Measurements from ENCODE around the gene EFHC1. TPM values are rescaled to one million over a fixed set of nuclear protein-coding genes. Genes with fewer than 3 reads are reported as not detected.

Gene EFHC1
- total RNA-seq, 1 donor from 2014 or later = 25.6 TPM

DNA sequence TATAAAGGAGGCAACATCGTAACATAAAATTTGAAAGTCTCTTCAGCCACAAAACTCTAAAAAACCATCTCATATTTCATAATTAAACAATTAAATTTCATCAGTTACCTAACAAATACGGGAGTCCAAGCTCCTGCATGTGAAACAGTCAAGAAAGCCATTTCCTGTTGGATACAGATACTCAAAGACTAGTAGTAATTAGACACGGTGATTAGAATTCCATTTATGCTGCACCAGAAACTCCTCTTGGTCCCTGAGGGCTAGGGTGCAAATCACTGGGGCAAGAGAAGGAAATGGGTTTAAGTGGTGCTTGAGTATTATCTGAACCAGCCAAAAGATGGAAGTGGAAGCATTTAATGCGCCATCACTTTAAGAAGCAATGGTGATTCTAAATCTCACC lies 129.3 kb downstream of the EFHC1 start:
- Mint-ChIP-seq H3K36me3 (ENCODE audit: unreplicated experiment) (no peaks in the 10 kb centered on the region), H3K4me3 (ENCODE audit: unreplicated experiment) (no peak overlapping the region), H3K9me3 (ENCODE audit: unreplicated experiment) (peaks cover 10% of the 10 kb centered on the region), H3K27ac (ENCODE audit: unreplicated experiment) (peak overlapping the region; percentile 10), H3K4me1 (ENCODE audit: low read depth, unreplicated experiment) (peaks cover 56% of the 10 kb centered on the region), H3K27me3 (ENCODE audit: unreplicated experiment) (peaks cover 6% of the 10 kb centered on the region)
- TF ChIP-seq, protein P1, sequence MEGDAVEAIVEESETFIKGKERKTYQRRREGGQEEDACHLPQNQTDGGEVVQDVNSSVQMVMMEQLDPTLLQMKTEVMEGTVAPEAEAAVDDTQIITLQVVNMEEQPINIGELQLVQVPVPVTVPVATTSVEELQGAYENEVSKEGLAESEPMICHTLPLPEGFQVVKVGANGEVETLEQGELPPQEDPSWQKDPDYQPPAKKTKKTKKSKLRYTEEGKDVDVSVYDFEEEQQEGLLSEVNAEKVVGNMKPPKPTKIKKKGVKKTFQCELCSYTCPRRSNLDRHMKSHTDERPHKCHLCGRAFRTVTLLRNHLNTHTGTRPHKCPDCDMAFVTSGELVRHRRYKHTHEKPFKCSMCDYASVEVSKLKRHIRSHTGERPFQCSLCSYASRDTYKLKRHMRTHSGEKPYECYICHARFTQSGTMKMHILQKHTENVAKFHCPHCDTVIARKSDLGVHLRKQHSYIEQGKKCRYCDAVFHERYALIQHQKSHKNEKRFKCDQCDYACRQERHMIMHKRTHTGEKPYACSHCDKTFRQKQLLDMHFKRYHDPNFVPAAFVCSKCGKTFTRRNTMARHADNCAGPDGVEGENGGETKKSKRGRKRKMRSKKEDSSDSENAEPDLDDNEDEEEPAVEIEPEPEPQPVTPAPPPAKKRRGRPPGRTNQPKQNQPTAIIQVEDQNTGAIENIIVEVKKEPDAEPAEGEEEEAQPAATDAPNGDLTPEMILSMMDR (IDR thresholded peaks at IDR 0.05; ENCODE audit: partially characterized antibody, unreplicated experiment) = no peak
- DNase-seq = no peak

DNA sequence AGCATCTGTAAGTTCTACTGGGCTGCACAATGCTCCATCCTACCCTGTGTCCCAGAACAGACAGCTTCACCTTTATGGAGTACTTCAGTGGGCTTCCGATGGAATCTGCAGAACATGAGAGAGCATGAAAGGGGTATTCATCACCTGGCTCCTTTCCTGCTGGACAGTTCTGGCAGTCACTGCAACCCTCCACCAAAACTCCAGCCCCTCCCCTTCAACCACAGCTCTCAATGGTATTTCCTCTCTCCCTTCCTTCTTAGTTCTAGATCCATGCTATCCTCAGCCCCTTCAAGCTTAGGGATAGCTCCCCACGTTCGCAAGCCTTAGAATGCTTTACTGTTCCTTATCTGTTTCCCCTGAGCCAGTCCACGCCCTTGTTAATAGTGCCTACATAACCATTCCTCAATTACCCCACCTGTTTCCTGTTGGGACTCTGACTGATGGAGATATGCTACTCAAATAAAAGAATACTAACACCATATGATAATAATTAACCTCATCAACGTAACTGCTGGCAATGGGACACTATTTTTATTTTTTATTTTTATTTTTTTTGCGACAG lies 130.0 kb downstream of the EFHC1 start:
- Mint-ChIP-seq H3K4me3 (ENCODE audit: unreplicated experiment) (no peak overlapping the region), H3K27me3 (ENCODE audit: unreplicated experiment) (peaks cover 6% of the 10 kb centered on the region), H3K9me3 (ENCODE audit: unreplicated experiment) (peaks cover 10% of the 10 kb centered on the region), H3K4me1 (ENCODE audit: low read depth, unreplicated experiment) (peaks cover 55% of the 10 kb centered on the region), H3K36me3 (ENCODE audit: unreplicated experiment) (no peaks in the 10 kb centered on the region), H3K27ac (ENCODE audit: unreplicated experiment) (no peak overlapping the region)
- TF ChIP-seq, protein P1 (IDR thresholded peaks at IDR 0.05; ENCODE audit: partially characterized antibody, unreplicated experiment) = no peak
- no peak for DNase-seq

DNA sequence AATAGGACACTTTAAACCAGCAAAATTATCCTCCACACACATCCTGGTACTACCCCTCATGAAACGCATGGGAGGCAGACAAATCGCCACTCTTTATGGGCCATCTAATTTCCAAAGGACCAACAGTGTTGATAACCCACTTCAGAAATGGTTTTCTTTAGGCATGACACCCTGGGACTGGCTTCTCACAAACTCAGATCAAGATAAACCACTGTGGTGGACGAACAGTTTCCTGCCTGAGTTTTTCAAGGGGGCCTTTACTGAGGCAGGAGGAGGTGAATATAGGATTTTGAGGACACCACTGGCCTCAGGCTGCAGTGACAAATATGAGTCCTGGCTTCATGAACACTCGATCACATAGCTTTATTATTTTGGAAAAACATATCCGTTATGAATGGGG lies 130.7 kb downstream of the EFHC1 start:
- Mint-ChIP-seq H3K4me3 (ENCODE audit: unreplicated experiment) (no peak overlapping the region), H3K27me3 (ENCODE audit: unreplicated experiment) (peaks cover 7% of the 10 kb centered on the region), H3K4me1 (ENCODE audit: low read depth, unreplicated experiment) (peaks cover 58% of the 10 kb centered on the region), H3K27ac (ENCODE audit: unreplicated experiment) (peak overlapping the region; percentile 88), H3K9me3 (ENCODE audit: unreplicated experiment) (peaks cover 8% of the 10 kb centered on the region), H3K36me3 (ENCODE audit: unreplicated experiment) (no peaks in the 10 kb centered on the region)
- DNase-seq = no peak
- TF ChIP-seq, protein P1 (IDR thresholded peaks at IDR 0.05; ENCODE audit: partially characterized antibody, unreplicated experiment) = no peak

DNA sequence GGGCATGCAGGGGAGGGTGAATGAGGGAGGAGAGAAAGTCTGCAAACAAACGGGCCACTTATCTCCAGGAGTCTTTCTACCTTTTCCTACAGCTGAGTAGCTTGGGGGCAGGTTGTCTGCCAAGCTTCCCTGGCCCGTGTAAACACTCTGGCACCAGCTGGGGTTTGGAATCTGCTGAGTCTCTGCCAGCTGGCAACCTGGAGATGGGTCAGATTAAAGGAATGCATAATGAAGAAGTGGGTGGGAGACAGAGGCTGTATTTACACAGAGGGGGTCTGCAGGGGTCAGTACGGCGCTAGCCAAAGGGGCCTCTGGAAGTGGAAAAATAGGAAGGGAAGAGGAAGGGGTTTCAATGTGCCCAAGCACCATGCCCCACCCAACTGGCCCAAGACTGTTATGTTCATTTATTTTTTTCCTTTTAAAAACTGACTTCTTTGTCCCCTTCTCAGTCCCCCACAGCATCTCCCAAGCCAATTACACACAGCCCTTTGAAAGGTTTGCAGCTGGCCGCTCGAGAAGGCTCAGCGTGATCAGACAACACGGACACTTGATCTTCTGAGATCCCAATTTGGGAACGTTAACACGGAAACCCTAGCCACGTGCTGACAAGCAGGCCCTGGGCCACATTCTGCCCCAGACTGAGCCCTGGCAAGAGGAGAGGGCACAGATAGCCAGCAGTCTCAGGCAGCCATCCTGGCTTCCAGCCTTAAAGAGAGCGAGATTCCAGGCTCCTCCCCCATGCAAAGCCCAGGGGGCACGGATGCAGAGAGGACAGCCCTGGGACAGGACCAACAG lies 131.5 kb downstream of the EFHC1 start:
- TF ChIP-seq, protein P1 (IDR thresholded peaks at IDR 0.05; ENCODE audit: partially characterized antibody, unreplicated experiment) = no peak
- Mint-ChIP-seq H3K9me3 (ENCODE audit: unreplicated experiment) (peaks cover 8% of the 10 kb centered on the region), H3K4me1 (ENCODE audit: low read depth, unreplicated experiment) (peaks cover 59% of the 10 kb centered on the region), H3K36me3 (ENCODE audit: unreplicated experiment) (no peaks in the 10 kb centered on the region), H3K27ac (ENCODE audit: unreplicated experiment) (peak overlapping the region; percentile 88), H3K27me3 (ENCODE audit: unreplicated experiment) (peaks cover 7% of the 10 kb centered on the region), H3K4me3 (ENCODE audit: unreplicated experiment) (peak overlapping the region; percentile 60)
- DNase-seq = peak; percentile 78

DNA sequence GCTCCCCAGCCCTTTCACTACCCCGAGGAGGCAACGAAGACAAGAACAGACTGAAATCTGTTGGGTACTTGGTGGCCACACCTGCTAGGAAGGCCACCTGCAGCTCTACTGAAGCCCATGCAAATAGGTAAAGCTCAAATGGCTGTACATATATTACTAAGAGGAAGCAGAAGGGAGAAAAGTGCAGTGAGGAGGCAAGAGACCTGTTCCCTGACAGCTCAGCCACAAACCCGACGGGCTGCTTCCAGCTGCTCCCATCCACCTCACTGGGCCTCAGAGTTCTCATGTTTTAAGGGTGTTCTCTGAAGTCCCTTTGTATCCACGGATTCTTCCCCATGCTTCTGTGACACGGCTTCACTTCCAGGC lies 132.1 kb downstream of the EFHC1 start:
- peaks cover 7% of the 10 kb centered on the region for H3K27me3 Mint-ChIP-seq (ENCODE audit: unreplicated experiment)
- DNase-seq = no peak
- peak overlapping the region; percentile 88 for H3K27ac Mint-ChIP-seq (ENCODE audit: unreplicated experiment)
- no peaks in the 10 kb centered on the region for H3K36me3 Mint-ChIP-seq (ENCODE audit: unreplicated experiment)
- H3K4me1 Mint-ChIP-seq (ENCODE audit: low read depth, unreplicated experiment) = peaks cover 54% of the 10 kb centered on the region
- H3K4me3 Mint-ChIP-seq (ENCODE audit: unreplicated experiment) = peak overlapping the region; percentile 60
- peaks cover 5% of the 10 kb centered on the region for H3K9me3 Mint-ChIP-seq (ENCODE audit: unreplicated experiment)
- TF ChIP-seq, protein P1 (IDR thresholded peaks at IDR 0.05; ENCODE audit: partially characterized antibody, unreplicated experiment) = no peak

Data from glutamatergic neuron (in vitro differentiated cells).